Right hindlimb (tissue), 1 donor: ENCODE results near the gene ROR2.

Experiments
- DNase-seq: peaks from one replicate; pipeline ENCODE4 v3.0.0-alpha.2; 2018

Gene ROR2

DNA sequence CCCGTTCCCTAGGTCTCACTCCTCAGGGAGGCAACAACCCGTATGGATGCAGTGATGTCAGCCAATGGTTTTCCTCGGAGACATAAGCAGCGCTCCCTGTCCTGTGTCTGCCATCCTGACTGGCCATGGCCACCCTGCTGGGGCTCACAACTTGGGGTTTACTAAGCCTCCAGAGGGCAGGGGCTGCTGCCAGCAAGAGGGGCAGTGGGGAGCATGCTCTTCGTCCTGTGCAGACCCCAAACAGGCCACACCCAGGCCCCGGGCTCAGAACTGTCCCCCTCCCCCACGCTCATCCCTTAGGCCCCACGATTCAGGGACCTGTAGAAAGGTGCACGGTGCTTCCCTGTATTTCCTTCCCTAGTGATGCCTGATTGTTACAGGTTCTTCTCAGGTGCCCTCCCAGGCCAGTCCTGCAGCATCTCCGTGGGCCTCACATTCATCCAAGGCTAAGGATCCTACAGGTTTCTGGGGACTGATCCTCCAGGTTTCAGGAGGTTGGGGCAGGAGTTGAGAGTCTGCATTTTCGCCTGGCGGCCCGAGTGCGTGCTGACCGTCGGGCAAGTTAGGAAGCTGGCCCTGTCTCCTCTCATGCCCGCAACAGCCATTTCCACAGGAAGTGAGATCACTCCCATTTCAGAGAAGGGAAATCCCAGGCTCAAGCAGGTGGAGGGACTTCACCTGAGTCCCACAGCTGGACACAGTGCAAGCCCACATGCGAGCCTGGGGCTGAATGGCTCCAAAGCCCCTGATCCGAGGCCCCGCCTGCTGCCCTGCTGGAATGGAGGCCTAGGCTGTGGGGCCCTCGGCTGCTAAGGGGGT is 217.6 kb downstream of the ROR2 start:
- no peak for DNase-seq

DNA sequence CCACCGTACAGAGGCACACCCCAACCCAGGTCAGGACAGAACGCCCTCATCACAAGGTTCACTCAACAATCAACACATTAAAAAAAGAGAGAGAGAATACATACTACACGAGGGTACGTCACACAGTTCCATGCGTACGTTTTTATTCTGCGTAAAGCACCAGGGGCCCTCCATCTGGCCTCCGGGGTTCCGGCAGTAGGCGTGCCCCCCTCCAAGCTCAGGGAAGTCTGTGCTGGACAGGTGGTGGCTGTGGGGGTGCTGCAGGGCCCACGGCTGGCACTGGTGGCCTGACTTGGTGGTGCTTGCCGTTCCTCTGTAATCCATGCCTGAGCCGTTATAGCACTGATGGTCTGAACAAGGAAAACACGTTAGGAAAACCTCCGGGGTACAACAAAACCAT is 219.2 kb downstream of the ROR2 start:
- no peak for DNase-seq

DNA sequence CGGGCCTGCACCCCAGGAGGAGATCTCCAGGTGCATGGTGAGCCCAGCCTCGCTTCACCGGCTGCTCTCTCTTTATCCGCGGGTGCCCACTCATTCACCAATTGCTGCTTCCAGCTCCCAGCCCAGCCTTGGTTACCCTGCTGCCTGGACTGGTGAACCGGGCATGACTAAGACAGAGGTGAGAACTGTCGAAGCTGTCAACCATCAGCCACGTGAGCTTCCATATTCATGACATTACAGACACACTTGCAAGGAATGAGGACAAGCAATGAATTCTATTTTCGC is 220.5 kb downstream of the ROR2 start:
- DNase-seq, result no peak

GRCh38 chr9:91727972-91728371 is 222.1 kb downstream of the ROR2 start:
- no peak for DNase-seq

GRCh38 chr9:91727316-91727861 is 222.6 kb downstream of the ROR2 start:
- DNase-seq, result no peak

DNA sequence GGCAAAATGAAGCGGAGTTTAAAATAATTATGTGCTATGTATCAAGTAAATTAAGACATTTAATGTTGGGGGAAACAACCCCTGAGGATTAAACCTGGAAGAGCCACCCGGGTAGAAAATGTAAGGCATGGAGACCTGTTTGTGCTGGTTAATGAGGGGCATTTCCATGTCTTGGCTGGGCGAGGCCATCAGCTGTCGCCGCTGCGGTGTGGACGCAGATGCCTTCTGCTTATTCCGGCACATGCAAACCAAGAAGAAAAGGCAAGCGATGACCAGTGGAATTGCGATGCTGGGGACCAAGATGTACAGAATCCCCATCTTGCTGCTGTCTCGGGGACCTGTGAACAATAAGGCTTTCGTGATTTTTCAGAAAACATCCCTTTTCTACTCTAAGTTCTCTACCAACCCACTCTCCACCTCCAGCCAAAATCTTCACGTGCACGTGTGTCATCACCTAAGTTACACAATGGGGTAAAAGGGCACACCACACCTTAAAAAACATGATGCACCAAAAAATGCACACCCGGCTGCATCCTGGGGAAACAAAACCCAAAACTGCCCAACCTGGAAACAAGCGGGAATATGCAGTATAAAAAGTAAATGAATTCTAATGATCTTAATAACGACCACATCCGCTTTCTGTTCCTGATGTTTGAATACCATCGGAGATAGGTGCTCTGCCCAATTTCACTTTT is 223.5 kb downstream of the ROR2 start:
- no peak for DNase-seq

- no peak for DNase-seq
Observed at GRCh38 chr9:91725651-91726050, 224.4 kb downstream of the ROR2 start.

DNA sequence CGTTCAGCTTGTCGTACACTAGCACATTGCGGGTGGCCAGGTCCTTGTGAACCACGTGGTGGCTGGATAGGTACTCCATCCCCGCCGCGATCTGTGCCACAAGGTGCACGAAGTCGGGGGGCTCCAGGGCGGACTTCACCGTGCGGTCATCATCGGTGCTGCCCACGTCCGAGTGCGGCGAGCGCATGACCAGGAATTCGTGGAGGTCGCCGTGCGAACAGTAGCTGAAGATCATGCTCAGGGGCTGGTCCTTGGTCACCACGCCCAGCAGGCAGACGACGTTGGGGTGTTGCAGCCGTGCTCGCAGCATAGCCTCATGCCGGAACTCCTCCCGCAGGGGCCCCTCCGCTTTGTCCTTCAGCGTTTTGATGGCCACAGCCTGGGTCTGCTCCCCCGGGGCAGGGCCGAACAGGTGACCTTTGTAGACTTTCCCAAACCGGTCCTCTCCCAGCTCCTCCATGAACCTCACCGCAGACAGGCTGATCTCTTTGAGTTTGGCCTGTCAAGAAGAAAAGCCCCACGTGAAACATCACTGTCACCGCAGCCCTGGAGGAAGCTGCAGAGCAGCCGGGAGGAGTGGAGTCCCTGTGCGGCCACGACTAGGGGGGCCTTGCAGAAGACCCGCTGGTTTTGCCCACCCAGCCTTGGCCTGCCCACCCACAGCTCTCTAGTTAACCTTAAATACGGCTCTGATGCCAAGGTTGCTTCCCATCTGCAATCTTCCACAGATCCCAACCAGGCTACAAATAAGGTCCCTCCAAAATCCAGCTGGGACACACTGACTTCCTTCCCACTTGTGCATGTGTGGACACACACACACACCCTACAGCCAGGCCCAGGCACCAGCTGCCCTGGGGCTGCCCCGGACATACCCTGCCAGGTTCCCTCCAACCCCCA is 225.2 kb downstream of the ROR2 start:
- no peak for DNase-seq

GRCh38 chr9:91724068-91724440 is 226.0 kb downstream of the ROR2 start:
- no peak for DNase-seq

DNA sequence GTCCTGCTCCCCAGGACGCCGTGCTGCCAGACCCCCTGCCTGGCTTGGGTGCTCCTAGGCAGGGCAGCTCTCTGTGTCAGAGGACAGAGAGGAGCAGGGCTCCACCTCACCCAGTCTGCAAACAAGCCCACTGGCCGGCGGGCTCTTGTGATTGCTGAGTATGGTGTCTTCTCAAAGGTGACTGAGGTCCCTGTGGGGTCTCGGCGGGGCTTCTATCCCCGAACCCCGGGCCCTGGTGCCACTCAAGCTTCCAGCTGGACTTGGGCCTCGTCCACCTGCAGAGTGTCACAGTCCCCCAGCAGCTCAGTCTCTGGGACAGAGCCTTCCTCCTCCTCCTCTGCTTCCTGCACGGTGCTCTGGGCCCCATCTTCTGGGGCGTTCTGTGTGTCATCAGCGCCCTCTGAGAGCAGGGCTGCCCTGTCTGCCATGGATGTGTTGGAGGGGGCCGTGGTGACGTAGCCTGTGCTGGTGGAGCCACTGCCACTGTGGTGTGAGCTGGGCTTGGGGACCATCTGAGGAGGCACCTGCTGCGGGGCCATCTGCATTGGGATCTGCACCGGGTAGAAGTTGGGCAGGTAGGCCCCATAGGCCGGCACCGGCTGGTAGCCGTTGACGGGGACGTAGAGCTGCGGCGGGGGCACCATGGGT is 226.5 kb downstream of the ROR2 start:
- no peak for DNase-seq

DNA sequence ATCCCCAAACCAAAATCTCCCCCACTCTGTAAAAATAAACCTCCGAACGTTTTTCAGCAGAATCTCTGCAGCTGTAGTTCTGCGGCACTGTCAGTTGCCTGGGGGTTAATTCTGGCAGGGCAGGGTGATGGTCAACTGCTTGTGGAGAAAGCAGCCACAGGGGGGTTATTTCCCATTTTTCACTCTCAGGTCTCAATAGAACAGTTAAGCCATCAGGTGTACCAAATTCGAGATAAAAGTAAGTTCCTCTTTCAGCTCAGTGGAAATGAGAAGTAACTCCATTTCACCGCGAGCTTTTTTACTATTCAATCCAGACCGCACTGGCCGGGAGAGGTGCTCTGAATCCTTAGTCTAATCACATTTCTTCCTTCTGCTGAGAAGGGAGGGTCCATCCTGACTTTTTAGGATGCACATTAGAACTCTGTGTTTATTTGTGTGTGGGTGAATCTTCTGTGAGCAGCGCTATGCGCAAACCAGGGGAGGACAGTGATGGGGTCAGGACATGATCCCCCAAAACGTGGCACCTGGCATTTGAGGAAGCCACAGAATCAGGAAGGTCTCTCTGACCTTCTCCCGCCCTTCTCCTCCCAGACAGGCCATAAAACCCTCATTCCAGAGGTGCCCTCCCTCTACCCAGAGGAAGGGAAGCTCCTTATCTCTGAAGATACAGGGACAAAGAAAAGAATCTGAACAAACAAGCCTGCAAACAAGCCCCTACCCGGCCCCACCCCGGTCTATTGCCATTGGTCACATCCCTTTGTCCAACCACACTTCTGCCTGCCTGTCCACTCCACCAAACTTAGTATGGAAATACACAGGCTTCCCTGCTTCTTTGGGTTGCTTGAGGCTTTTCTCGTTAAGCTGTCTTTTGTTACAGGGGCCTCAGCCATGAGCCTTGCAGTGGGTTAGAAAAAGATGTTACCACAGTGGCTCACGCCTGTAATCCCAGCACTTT is 229.0 kb downstream of the ROR2 start:
- no peak for DNase-seq

DNA sequence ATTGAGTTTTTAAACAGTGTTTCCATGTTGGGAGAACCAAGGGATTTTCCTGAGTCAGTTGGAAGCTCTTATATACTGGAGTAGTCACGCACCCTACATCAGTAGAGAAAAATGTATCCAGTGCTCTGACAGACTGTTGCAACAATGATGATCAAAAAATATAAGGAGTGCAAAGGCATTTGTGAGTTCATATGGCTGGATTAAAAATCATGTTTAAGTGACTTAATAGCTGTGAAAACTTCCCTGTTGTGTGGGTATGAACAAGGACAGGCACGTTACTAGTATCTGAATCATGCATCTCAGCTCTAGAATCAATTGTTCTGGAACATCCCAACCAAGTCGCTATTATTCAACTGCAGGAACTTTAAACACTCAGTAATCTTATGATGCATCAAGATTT is 229.7 kb downstream of the ROR2 start:
- DNase-seq, result no peak

GRCh38 chr9:91718071-91718470 is 232.0 kb downstream of the ROR2 start:
- DNase-seq, result no peak

- DNase-seq, result no peak
Observed at GRCh38 chr9:91716815-91717214, 233.2 kb downstream of the ROR2 start.

- no peak for DNase-seq
Observed at GRCh38 chr9:91716239-91716638, 233.8 kb downstream of the ROR2 start.

DNA sequence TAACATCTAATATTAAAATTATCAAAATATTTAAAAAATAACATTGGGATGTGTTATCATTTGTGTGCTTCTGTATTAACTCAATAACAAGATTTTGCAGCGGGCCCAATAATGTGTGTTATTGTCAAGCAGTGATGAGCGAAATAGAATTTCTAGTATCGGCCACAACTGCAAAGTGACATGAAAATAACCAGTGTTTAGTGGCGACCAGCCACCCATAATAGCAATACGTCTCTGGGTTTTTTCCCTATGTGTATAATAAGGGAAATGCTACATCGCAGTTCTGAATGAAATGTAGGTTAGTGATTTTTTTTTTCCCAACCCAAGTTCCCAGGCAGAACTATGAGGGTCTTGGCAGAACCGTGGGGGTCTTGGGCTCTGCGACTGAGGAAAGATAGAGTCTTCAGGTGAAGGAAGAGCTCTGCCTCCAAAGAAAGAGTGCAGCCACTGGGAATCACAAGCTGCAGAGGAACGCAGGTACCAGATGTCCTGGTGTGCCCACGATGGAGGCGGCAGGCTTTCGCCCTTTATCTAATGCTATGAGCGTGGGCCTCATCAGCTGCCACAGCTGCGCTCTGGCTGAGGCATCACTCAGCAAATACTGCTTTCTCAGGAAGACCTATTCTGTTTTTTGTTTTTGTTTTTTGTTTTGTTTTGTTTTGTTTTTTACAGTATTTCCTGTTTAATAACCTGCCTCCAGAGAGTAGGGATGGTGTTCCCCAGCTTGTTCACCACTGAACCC is 235.0 kb downstream of the ROR2 start:
- DNase-seq, result no peak

- DNase-seq, result peak; percentile 86
Observed at GRCh38 chr9:91714020-91714806, 235.8 kb downstream of the ROR2 start.

DNA sequence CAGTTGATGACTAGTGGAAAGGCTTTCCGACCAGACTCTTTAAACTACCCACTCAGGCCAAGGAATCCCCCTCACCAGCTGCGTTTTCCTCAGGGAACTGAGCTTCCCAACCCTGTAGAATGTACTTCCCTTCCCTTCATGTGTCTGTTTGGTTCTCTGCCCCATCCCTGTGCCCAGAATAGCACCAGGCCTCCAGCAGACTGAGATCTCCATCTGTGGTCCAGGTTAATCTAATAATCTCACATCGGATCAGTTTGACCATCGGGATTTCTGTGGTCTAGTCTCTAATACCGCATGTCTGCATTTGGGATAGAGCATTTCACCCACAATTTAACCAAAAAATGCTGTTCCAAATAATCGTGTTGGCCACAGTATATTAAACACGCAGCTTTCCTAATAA is 237.2 kb downstream of the ROR2 start:
- DNase-seq, result no peak

DNA sequence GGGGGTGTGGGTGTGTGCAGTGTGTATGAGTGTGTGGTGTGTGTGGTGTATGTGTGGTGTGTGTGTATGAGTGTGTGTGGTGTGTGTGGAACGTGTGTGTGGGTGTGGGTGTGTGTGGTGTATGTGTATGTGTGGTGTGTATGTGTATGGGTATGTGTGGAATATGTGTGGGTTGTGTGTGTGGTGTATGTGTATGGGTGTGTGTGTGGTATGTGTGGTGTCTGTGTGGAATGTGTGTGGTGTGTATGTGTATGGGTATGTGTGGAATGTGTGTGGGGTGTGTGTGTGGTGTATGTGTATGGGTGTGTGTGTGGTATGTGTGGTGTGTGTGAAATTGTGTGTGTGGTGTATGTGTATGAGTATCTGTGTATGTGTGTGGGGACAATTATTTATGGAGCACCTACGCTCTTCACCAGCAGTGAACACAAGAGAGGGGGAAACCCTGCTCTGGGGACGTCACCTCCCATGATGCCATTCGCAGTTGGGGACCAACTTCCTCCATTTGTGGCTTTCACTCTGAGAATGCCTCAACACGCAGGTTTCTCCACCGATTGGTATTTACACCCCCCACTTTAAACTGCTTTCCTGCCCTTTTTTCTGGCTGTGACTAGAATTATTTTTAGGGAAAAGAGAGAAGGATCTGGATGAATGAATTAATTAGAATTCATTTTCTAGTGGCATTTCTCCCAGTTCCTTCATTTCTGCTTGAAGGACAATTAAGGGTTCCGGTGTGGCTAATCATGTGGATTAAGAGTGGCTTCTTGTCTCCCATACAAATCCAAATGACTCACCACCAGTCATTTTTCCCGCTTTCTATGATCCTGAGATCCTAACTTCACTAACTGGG is 238.1 kb downstream of the ROR2 start:
- DNase-seq, result no peak
